ENCODE measurements around the gene STMN3. TPM values are rescaled to one million over a fixed set of nuclear protein-coding genes. Genes with fewer than 3 reads are reported as not detected.
A peak's percentile ranks its signal among the peaks of the same experiment; 100 is the strongest.

Gene STMN3
- total and polyA plus RNA-seq, 2 of the 8 experiments (the other 6 are each of a cell fraction or from before 2014, with no cell fraction given) = 51.5 to 63.1 TPM

- TF ChIP-seq CREB1 (IDR thresholded peaks at IDR 0.05) (peak; percentile 8; the same call in 1 of the 2 replicates), USF2 (IDR thresholded peaks at IDR 0.05; ENCODE audit: low read length) (no peak), RAD21 (IDR thresholded peaks at IDR 0.05 in 1 of 2, conservative IDR thresholded peaks at IDR 0.05 in 1 of 2; ENCODE audit: low read depth in 2 of 2, low read length in 2 of 2) (peak in 1 of 2 experiments; percentile 15; a peak in 1 of 4 replicates), SUZ12 (IDR thresholded peaks at IDR 0.05; ENCODE audit: low read length) (no peak), ASH2L (IDR thresholded peaks at IDR 0.05; ENCODE audit: low read length) (peak; percentile 86), CHD1 (IDR thresholded peaks at IDR 0.05; ENCODE audit: low read depth, low read length) (no peak), GTF2F1 (IDR thresholded peaks at IDR 0.05; ENCODE audit: borderline replicate concordance, low read depth, low read length) (no peak), SAP30 (IDR thresholded peaks at IDR 0.05; ENCODE audit: insufficient read depth, insufficient replicate concordance, low read length) (no peak), NRF1 (IDR thresholded peaks at IDR 0.05; ENCODE audit: low read depth, low read length) (no peak), SIN3A (conservative IDR thresholded peaks at IDR 0.05 in 1 of 2, IDR thresholded peaks at IDR 0.05 in 1 of 2; ENCODE audit: low read depth in 1 of 2, low read length in 2 of 2) (peak; percentile 97), TAF7 (optimal IDR thresholded peaks at IDR 0.05; ENCODE audit: borderline replicate concordance, low read depth, low read length) (peak; percentile 78), GABPA (IDR thresholded peaks at IDR 0.05; ENCODE audit: borderline replicate concordance, insufficient read depth, low read length) (no peak; the same call in 1 of the 2 replicates), ZNF274 (IDR thresholded peaks at IDR 0.05; ENCODE audit: borderline replicate concordance, extremely low read depth, low read length) (no peak), RXRA (IDR thresholded peaks at IDR 0.05; ENCODE audit: insufficient read depth, low read depth, low read length) (no peak), POU5F1 (IDR thresholded peaks at IDR 0.05; ENCODE audit: low read depth, low read length) (no peak), HDAC2 (IDR thresholded peaks at IDR 0.05; ENCODE audit: borderline replicate concordance in 1 of 2, low read depth in 2 of 2, low read length in 2 of 2) (peak; percentile 82 to 93; a peak in 2 of 4 replicates), MAX (IDR thresholded peaks at IDR 0.05) (peak; percentile 56), MAFK (IDR thresholded peaks at IDR 0.05; ENCODE audit: low read depth, low read length) (no peak), EGR1 (IDR thresholded peaks at IDR 0.05; ENCODE audit: borderline replicate concordance, low read depth, low read length) (peak; percentile 83), RBBP5 (IDR thresholded peaks at IDR 0.05; ENCODE audit: borderline replicate concordance, low read depth, low read length) (peak; percentile 41; the same call in 1 of the 2 replicates), JUND (IDR thresholded peaks at IDR 0.05; ENCODE audit: low read length) (no peak)
Measured at GRCh38 chr20:63653041-63653973, at the start of gene STMN3 (continued).

All from H1 (cell line).